ENCODE measurements around the gene CRACR2B. TPM values are rescaled to one million over a fixed set of nuclear protein-coding genes. Genes with fewer than 3 reads are reported as not detected.

Gene CRACR2B
- total and polyA plus RNA-seq, 10 of the 15 experiments (the other 5 are each of a cell fraction or from before 2014, with no cell fraction given): 0.10 to 33.7 (median 12.7) TPM

DNA sequence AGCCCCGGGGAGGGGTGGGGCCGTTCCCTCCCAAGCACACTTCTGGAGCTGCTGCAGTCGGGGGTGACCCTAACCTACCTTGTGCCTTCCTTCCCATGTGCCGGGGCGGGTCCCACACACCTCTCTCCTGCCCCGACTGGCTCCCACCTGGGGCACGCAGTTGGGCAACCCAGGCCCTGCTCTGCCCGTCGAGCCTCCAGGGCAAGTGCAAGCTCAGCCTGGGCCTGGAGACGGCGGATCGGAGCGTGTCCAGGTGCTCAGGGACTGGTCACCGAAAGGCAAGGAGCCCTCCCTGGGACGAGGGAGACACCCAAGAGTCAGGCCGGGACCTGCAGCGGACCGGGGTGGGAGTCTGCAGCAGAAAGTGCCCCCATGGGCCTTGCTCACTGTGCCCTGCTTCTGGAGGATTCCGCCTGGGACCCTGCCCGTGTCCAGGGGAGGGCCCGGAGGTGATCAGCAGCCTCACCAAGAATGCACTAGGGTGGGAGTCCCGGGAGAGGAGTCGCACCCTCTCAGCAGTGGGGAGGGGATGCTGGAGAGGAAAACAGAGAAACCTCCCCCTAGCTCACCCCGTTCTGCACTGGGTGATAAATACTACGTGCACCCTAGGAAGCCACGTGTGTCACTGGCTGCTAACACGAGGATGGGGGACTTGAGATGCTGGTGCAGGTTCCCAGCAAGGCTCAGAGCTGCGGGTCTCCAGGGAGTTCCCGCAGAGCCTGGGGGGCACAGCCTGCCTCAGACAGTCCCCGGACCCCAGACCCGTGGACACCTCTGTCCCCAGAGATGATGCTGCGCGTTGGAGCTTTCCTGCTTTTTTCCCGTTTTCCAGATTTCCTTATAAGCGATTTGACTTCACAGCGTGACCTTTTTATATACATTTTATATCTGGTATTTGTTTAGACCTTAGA lies 45.2 kb upstream of the CRACR2B start:
- H2AFZ ChIP-seq (ENCODE audit: control insufficient read depth, low read depth, low read length): no peak overlapping the region
- no peaks in the 10 kb centered on the region for H3K27me3 ChIP-seq (replicated peaks in 1 of 2; ENCODE audit: control insufficient read depth in 2 of 2, insufficient read depth in 2 of 2, low read length in 1 of 2)
- no peak overlapping the region for H3K4me2 ChIP-seq (ENCODE audit: control insufficient read depth, insufficient read depth)
- H3K4me3 ChIP-seq: no peak overlapping the region
- RAD21 ChIA-PET (ENCODE audit: unreplicated experiment): no interaction called here
- TF ChIP-seq NBN (IDR thresholded peaks at IDR 0.05) (no peak), POLR2A (IDR thresholded peaks at IDR 0.05; ENCODE audit: low read depth, low read length) (peak; percentile 26; the same call in 1 of the 2 replicates)
- no peak for DNase-seq (ENCODE audit: low read depth, low spot score)
- H3K9me3 ChIP-seq (replicated peaks; ENCODE audit: control insufficient read depth, insufficient read depth, low read length): no peaks in the 10 kb centered on the region
- no TSS peak for BruUV-seq (replicated peaks)
- H3K36me3 ChIP-seq (ENCODE audit: control insufficient read depth in 2 of 2, insufficient read depth in 2 of 2, low read length in 1 of 2): no peaks in the 10 kb centered on the region
- no peak overlapping the region for H3K27ac ChIP-seq (ENCODE audit: control insufficient read depth, insufficient read depth)
- no peak overlapping the region for H3K9ac ChIP-seq (ENCODE audit: control insufficient read depth, insufficient read depth, low read length)
- FAIRE-seq: no peak
- intact Hi-C loops (cut with micrococcal nuclease; ENCODE audit: unreplicated experiment): no loop called here
- SMC1A ChIA-PET (ENCODE audit: uncharacterized antibody, unreplicated experiment): no interaction called here
- H3K4me1 ChIP-seq (ENCODE audit: control insufficient read depth, insufficient read depth, low read length): peaks cover 6% of the 10 kb centered on the region
- no peak for ATAC-seq
- peaks cover 9% of the 10 kb centered on the region for H3K79me2 ChIP-seq (ENCODE audit: control insufficient read depth, insufficient read depth, low read length)
- H4K20me1 ChIP-seq (ENCODE audit: control insufficient read depth, insufficient read depth): no peaks in the 10 kb centered on the region
- POLR2A ChIA-PET: interaction anchor here (0.6 kb wide), 1 partner anchor 13 kb away, joined by 3 read pairs; no protein-coding TSS in a partner anchor
- in situ Hi-C loops (cut with MboI): no loop called here
- 78% methylated on average over 36 of the region's 36 CpGs for WGBS (ENCODE audit: insufficient coverage, insufficient replicate concordance, low lambda C conversion rate, missing lambda C conversion rate)
- CTCF ChIA-PET: no interaction called here

DNA sequence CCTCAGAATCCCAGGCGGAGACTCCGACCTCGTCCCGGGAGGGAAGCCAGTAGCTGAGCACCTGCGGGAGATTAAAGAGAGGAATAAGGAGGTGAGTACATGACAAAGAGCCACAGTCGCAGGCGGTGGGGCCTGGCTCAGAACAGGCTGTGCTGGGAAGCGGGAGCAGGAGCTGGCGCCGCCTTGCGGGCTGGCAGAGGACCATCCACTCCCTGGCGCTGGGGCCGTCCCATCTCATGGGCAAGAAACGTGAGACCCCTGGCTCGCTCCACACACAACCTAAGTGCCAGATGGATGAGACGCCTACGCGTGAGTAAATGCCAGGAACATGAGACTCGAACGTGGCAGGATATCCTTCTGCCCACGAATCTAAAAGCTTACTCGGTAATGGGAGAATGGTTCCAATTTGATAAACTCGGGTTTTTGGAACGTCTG lies 44.1 kb upstream of the CRACR2B start:
- Histone ChIP-seq H3K4me2 (ENCODE audit: control insufficient read depth, insufficient read depth) (no peak overlapping the region), H3K9ac (ENCODE audit: control insufficient read depth, insufficient read depth, low read length) (no peak overlapping the region), H3K9me3 (replicated peaks; ENCODE audit: control insufficient read depth, insufficient read depth, low read length) (no peaks in the 10 kb centered on the region), H3K4me1 (ENCODE audit: control insufficient read depth, insufficient read depth, low read length) (0 out of 2 replicates have a peak, but pooled peaks cover under 1% of the 10 kb centered on the region), H2AFZ (ENCODE audit: control insufficient read depth, low read depth, low read length) (no peak overlapping the region), H3K27me3 (replicated peaks in 1 of 2; ENCODE audit: control insufficient read depth in 2 of 2, insufficient read depth in 2 of 2, low read length in 1 of 2) (no peaks in the 10 kb centered on the region), H3K4me3 (no peak overlapping the region), H3K36me3 (ENCODE audit: control insufficient read depth in 2 of 2, insufficient read depth in 2 of 2, low read length in 1 of 2) (no peaks in the 10 kb centered on the region), H3K79me2 (ENCODE audit: control insufficient read depth, insufficient read depth, low read length) (no peaks in the 10 kb centered on the region), H3K27ac (ENCODE audit: control insufficient read depth, insufficient read depth) (no peak overlapping the region), H4K20me1 (ENCODE audit: control insufficient read depth, insufficient read depth) (no peaks in the 10 kb centered on the region)
- no peak for TF ChIP-seq TARDBP (IDR thresholded peaks at IDR 0.05; ENCODE audit: borderline replicate concordance)
- TF ChIP-seq, protein P1, sequence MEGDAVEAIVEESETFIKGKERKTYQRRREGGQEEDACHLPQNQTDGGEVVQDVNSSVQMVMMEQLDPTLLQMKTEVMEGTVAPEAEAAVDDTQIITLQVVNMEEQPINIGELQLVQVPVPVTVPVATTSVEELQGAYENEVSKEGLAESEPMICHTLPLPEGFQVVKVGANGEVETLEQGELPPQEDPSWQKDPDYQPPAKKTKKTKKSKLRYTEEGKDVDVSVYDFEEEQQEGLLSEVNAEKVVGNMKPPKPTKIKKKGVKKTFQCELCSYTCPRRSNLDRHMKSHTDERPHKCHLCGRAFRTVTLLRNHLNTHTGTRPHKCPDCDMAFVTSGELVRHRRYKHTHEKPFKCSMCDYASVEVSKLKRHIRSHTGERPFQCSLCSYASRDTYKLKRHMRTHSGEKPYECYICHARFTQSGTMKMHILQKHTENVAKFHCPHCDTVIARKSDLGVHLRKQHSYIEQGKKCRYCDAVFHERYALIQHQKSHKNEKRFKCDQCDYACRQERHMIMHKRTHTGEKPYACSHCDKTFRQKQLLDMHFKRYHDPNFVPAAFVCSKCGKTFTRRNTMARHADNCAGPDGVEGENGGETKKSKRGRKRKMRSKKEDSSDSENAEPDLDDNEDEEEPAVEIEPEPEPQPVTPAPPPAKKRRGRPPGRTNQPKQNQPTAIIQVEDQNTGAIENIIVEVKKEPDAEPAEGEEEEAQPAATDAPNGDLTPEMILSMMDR (IDR thresholded peaks at IDR 0.05 in 2 of 3, conservative IDR thresholded peaks at IDR 0.05 in 1 of 3; ENCODE audit: control insufficient read depth in 2 of 3, extremely low read depth in 1 of 3, insufficient read depth in 1 of 3, low read depth in 3 of 3, low read length in 3 of 3): peak in 1 of 3 experiments; percentile 19; a peak in 1 of 6 replicates
- DNase-seq (ENCODE audit: low read depth, low spot score) (no peak), ATAC-seq (no peak), FAIRE-seq (no peak)
- POLR2A ChIA-PET: interaction anchor here (0.6 kb wide), 1 partner anchor 14 kb away, joined by 3 read pairs; no protein-coding TSS in a partner anchor
- CTCF ChIA-PET: no interaction called here
- WGBS (ENCODE audit: insufficient coverage, insufficient replicate concordance, low lambda C conversion rate, missing lambda C conversion rate): 52% methylated on average over 24 of the region's 24 CpGs
- no TSS peak for BruUV-seq (replicated peaks)
- SMC1A ChIA-PET (ENCODE audit: uncharacterized antibody, unreplicated experiment): no interaction called here
- in situ Hi-C loops (cut with MboI): no loop called here
- RAD21 ChIA-PET (ENCODE audit: unreplicated experiment): no interaction called here
- intact Hi-C loops (cut with micrococcal nuclease; ENCODE audit: unreplicated experiment): no loop called here
